Activated CD4-positive, alpha-beta T cell treated with anti-CD3 and anti-CD28 coated beads for 36 hours (primary cell): Measurements from ENCODE around the gene FRMD4A. TPM values are rescaled to one million over a fixed set of nuclear protein-coding genes. Genes with fewer than 3 reads are reported as not detected.

Experiments
- ATAC-seq: fragments of 200-7000 bp; cut with Tn5 transposase; one replicate; pipeline ENCODE4 v1.10.0; 2021; ENCODE audit warnings: mild to moderate bottlenecking, moderate library complexity
- CTCF ChIA-PET: fragments of 350-600 bp; sonication (Branson Sonifier 250); formaldehyde crosslinking; loops from one replicate; lab custom pipeline; 2021; ENCODE audit warnings: antibody characterized with exemption; lab: Charles Lee
- POLR2A ChIA-PET: fragments of 350-600 bp; sonication (Branson Sonifier 250); formaldehyde crosslinking; loops from one replicate; lab custom pipeline; 2021; ENCODE audit warnings: antibody characterized with exemption, inconsistent platforms; lab: Charles Lee
- DNase-seq: peaks from one replicate; pipeline ENCODE4 v3.0.0-alpha.2; 2020
- H3K27ac Mint-ChIP-seq: one replicate; pipeline ENCODE4 v1.8.0; 2021; ENCODE audit warnings: mixed read lengths
- H3K27me3 Mint-ChIP-seq: one replicate; pipeline ENCODE4 v1.8.0; 2021; ENCODE audit warnings: mixed read lengths
- H3K36me3 Mint-ChIP-seq: one replicate; pipeline ENCODE4 v1.8.0; 2021; ENCODE audit warnings: low read depth, mixed read lengths
- H3K4me1 Mint-ChIP-seq: one replicate; pipeline ENCODE4 v1.8.0; 2021; ENCODE audit warnings: mixed read lengths
- H3K4me3 Mint-ChIP-seq: one replicate; pipeline ENCODE4 v1.8.0; 2021; ENCODE audit warnings: mild to moderate bottlenecking, moderate library complexity, mixed read lengths
- H3K9me3 Mint-ChIP-seq: one replicate; pipeline ENCODE4 v1.8.0; 2021; ENCODE audit warnings: low read depth, mixed read lengths
- intact Hi-C, 2 experiments: fragments of 100-400 bp; cut with DNase I in 1 of 2; cut with micrococcal nuclease in 1 of 2; formaldehyde crosslinking; loops; one replicate each; pipeline versions ENCODE4 v1.14.2 to v1.15.1; 2022 to 2024; cut with DNase I, micrococcal nuclease
- total RNA-seq, 2 experiments: library from RNA; stranded (reverse); gene quantifications; one replicate each; pipeline ENCODE4 v1.2.3, GENCODE V29; 2021

Gene FRMD4A
- total RNA-seq, 2 experiments from 2014 or later: 0.85 to 1.3 TPM

GRCh38 chr10:14312014-14312413, 18.7 kb downstream of the FRMD4A start:
- DNase-seq: no peak
- Mint-ChIP-seq H3K36me3 (no peaks in the 10 kb centered on the region), H3K4me3 (no peak overlapping the region), H3K9me3 (no peaks in the 10 kb centered on the region), H3K27me3 (peaks cover 33% of the 10 kb centered on the region), H3K27ac (no peak overlapping the region), H3K4me1 (no peaks in the 10 kb centered on the region)
- ChIA-PET POLR2A (no interaction called here), CTCF (no interaction called here)
- intact Hi-C loops: no loop called here
- ATAC-seq: no peak

DNA sequence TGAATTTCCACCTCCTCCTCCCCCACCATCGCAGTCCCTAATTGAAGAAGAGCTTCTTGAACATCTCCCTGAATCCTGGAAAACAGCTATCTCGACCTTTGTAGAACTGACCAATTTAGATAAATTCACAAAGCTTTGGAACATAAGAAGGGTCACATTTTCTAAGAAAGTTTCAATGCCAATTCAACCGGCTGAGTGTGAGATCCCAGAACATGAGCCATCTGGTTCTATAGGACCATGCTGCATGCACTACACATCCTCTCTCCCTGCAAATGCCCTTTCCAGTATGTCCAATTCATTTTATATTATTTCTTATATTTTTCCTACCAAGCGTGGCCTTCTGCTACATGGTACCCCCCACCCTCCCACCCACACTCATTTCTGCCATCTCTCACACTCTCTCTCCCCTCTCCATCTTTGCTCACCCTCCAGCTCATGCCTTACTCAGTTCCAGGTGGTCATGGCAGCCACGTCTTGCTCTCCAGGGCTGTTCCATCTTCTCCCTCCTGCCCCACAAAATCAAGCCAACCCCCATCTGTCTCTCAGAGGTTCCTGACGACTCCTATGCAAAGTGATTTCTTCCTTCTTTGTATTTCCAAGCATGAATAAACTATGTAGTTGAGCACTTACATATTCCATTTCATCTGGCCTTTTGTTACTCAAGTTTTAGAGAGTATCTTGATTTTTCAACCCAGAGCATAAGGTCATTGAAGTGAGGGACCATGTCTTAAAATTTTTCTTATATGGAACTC, 19.3 kb downstream of the FRMD4A start:
- Mint-ChIP-seq H3K27ac (no peak overlapping the region), H3K27me3 (peaks cover 30% of the 10 kb centered on the region), H3K36me3 (no peaks in the 10 kb centered on the region), H3K9me3 (no peaks in the 10 kb centered on the region), H3K4me1 (no peaks in the 10 kb centered on the region), H3K4me3 (no peak overlapping the region)
- DNase-seq (no peak), ATAC-seq (no peak)
- intact Hi-C loops: no loop called here
- ChIA-PET POLR2A (no interaction called here), CTCF (interaction anchor here (1.0 kb wide), 1 partner anchor 111 kb away, joined by 3 read pairs; no protein-coding TSS in a partner anchor)

DNA sequence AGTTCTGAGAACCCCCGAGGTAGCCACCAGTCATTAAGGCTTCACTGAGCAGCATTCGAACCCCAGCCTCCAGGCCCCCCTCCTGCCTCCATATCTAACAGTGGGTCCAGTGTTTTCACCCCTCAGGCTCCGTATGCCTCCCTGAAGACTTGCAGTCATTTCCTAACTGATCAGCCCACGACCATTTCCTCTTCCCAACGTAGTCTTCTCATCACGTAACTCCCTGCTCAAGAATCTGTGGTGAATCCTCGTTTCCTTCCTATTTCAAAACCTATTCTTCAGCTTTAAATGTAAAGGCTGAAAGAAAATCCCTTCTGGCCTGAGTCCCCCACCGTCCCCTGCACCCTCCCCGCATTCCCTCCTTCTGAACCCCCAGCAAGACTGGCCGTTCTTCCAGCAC, 21.1 kb downstream of the FRMD4A start:
- H3K9me3 Mint-ChIP-seq: no peaks in the 10 kb centered on the region
- DNase-seq: no peak
- intact Hi-C loops: no loop called here
- ChIA-PET CTCF (interaction anchor here (0.6 kb wide), 3 partner anchors 368 to 1360 kb away, joined by 3 to 4 read pairs (median 3); no protein-coding TSS in a partner anchor), POLR2A (no interaction called here)
- H3K27ac Mint-ChIP-seq: no peak overlapping the region
- H3K4me1 Mint-ChIP-seq: no peaks in the 10 kb centered on the region
- H3K36me3 Mint-ChIP-seq: no peaks in the 10 kb centered on the region
- H3K4me3 Mint-ChIP-seq: no peak overlapping the region
- no peak for ATAC-seq
- peaks cover 23% of the 10 kb centered on the region for H3K27me3 Mint-ChIP-seq

- CTCF ChIA-PET: interaction anchor here (0.6 kb wide), 1 partner anchor 234 kb away, joined by 3 read pairs; no protein-coding TSS in a partner anchor
- Mint-ChIP-seq H3K4me1 (no peaks in the 10 kb centered on the region), H3K36me3 (no peaks in the 10 kb centered on the region), H3K9me3 (no peaks in the 10 kb centered on the region), H3K27me3 (peaks cover 22% of the 10 kb centered on the region), H3K27ac (no peak overlapping the region), H3K4me3 (no peak overlapping the region)
- intact Hi-C loops: no loop called here
- POLR2A ChIA-PET: no interaction called here
- ATAC-seq: no peak
- no peak for DNase-seq
Observed at GRCh38 chr10:14306190-14306589, 24.5 kb downstream of the FRMD4A start.

DNA sequence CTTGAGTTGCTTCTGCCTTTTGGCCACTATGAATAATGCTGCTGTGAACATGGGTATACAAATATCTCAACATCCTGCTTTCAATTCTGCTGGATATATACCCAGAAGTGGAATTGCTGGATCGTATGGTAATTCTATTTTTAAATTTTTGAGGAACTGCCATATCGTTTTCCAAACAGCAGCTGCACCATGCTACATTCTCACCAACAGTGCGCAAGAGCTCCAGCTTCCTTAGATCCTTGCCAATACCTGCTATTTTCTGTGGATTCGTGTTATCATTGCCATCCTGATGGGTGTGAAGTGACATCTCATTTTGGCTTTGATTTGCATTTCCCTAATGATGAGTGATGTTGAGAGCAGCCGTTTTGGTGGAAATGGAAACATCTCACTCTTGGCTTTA, 26.7 kb downstream of the FRMD4A start:
- intact Hi-C loops: no loop called here
- ATAC-seq (no peak), DNase-seq (no peak)
- CTCF ChIA-PET: no interaction called here
- POLR2A ChIA-PET: no interaction called here
- Mint-ChIP-seq H3K27me3 (peaks cover 17% of the 10 kb centered on the region), H3K36me3 (no peaks in the 10 kb centered on the region), H3K27ac (no peak overlapping the region), H3K4me3 (no peak overlapping the region), H3K9me3 (no peaks in the 10 kb centered on the region), H3K4me1 (no peaks in the 10 kb centered on the region)

DNA sequence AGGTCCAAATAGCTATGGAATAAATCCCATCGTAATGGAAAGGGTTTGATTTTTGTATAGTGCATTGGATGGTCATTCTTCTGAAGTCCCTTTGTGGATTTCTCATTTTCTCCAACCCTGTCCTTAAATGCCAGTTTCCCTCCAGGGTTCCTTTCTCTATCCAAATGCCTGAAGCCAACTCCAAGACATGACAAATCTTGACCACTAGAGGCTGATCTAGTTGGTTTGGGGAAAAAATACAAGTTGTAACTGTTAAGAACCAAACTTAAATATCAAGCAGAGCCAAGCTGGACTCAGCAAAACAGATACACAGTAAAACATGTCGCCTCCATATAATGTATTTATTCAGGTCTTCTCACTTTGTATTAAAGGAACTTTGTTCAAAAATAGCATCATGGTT, 28.7 kb downstream of the FRMD4A start:
- DNase-seq: no peak

DNA sequence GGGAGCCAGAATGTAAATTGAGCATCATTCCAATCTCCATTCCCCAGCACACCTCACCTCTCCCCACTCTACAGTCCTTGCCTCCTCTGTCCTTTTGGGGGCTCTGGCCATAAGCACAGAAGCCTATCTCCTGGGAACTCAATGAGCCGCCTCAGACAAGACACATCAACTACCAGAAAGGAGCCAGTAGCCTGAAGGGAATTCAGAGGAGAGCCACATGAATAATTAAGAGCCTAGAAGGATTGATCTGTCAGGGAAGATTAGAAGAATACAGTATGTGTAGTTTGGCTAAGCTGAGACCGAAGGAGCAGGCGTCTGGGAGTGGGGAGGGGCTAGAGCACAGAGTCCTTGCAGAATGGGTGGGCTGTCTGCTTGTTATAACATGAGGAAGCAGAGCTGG, 31.2 kb downstream of the FRMD4A start:
- Mint-ChIP-seq H3K27me3 (peaks cover 17% of the 10 kb centered on the region), H3K36me3 (no peaks in the 10 kb centered on the region), H3K9me3 (no peaks in the 10 kb centered on the region), H3K4me3 (no peak overlapping the region), H3K27ac (no peak overlapping the region), H3K4me1 (no peaks in the 10 kb centered on the region)
- intact Hi-C loops: no loop called here
- no peak for ATAC-seq
- DNase-seq: no peak
- CTCF ChIA-PET: no interaction called here
- POLR2A ChIA-PET: interaction anchor here (0.5 kb wide), 1 partner anchor 760 kb away, joined by 13 read pairs; no protein-coding TSS in a partner anchor

More for the DNA sequence above, 28.7 kb downstream of the FRMD4A start:
- H3K9me3 Mint-ChIP-seq: no peaks in the 10 kb centered on the region
- H3K27ac Mint-ChIP-seq: no peak overlapping the region
- H3K4me3 Mint-ChIP-seq: no peak overlapping the region
- ChIA-PET CTCF (interaction anchor here (0.7 to 1.2 kb wide), 5 partner anchors 24 to 540 kb away, joined by 3 read pairs; no protein-coding TSS in a partner anchor), POLR2A (no interaction called here)
- no peaks in the 10 kb centered on the region for H3K36me3 Mint-ChIP-seq
- ATAC-seq: no peak
- intact Hi-C loops: no loop called here
- H3K4me1 Mint-ChIP-seq: no peaks in the 10 kb centered on the region
- H3K27me3 Mint-ChIP-seq: peaks cover 17% of the 10 kb centered on the region

DNA sequence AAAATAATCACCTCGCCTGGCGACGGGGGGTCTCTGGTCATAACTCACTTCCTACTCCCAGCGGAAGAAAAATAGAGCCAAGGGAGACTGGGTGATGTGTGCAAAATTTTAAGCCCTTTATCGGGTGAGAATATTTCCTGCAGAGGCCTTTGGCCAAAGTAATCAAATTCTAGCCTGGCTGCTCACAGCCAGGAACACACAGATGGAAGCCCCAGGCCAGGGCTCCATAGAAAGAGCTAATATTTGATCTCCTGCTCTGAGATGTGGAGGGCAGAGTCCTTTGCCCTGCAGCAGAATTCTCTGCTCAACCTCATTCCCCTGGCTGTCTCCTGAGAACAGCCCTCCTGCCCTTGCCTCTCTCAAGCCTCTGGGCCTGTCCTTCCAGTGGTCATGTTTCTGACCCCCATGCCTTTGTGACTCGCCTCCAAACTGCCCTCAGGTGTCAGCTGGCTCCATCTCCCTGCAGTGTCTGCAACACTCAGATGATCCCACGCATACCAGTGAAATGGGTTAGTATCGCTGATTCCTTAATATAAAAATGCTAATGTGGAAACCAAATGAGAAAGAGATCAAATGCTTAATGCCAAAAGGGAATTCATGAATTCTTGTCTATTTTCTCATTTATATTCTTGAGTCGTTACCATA, 34.5 kb downstream of the FRMD4A start:
- no peaks in the 10 kb centered on the region for H3K4me1 Mint-ChIP-seq
- no peaks in the 10 kb centered on the region for H3K36me3 Mint-ChIP-seq
- H3K4me3 Mint-ChIP-seq: no peak overlapping the region
- H3K27ac Mint-ChIP-seq: no peak overlapping the region
- intact Hi-C loops: no loop called here
- peaks cover 7% of the 10 kb centered on the region for H3K27me3 Mint-ChIP-seq
- POLR2A ChIA-PET: no interaction called here
- H3K9me3 Mint-ChIP-seq: peaks cover 11% of the 10 kb centered on the region
- CTCF ChIA-PET: interaction anchor here (0.6 to 1.3 kb wide), 5 partner anchors 30 to 597 kb away, joined by 3 read pairs; no protein-coding TSS in a partner anchor
- DNase-seq: no peak
- ATAC-seq: no peak

GRCh38 chr10:14294347-14295059, 36.2 kb downstream of the FRMD4A start:
- H3K27ac Mint-ChIP-seq: no peak overlapping the region
- POLR2A ChIA-PET: no interaction called here

DNA sequence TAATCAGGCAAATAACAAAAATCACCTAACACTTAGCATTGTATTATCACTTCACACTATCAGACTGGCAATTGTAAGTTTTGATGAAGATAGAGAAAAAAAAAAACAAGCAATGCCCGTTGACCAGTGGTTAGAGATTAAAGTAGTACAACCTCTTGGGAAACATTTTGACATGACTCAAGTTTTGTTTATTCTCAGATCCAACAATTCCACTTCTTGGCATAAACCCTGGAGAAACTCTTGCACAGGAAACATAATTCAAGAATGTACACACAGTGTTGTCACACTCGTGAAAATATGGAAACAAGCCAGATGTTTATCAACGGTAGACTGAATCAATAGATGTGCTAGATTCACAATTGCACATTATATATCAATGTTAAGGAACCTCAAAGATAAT, 37.2 kb downstream of the FRMD4A start:
- no peaks in the 10 kb centered on the region for H3K4me1 Mint-ChIP-seq
- H3K4me3 Mint-ChIP-seq: no peak overlapping the region
- H3K9me3 Mint-ChIP-seq: peaks cover 14% of the 10 kb centered on the region
- H3K36me3 Mint-ChIP-seq: no peaks in the 10 kb centered on the region
- intact Hi-C loops: no loop called here
- H3K27me3 Mint-ChIP-seq: peaks cover 7% of the 10 kb centered on the region
- ATAC-seq: no peak
- H3K27ac Mint-ChIP-seq: no peak overlapping the region
- CTCF ChIA-PET: no interaction called here
- DNase-seq: no peak
- POLR2A ChIA-PET: no interaction called here

More at GRCh38 chr10:14294347-14295059, 36.2 kb downstream of the FRMD4A start:
- no peaks in the 10 kb centered on the region for H3K4me1 Mint-ChIP-seq
- no peak for ATAC-seq
- H3K27me3 Mint-ChIP-seq: peaks cover 7% of the 10 kb centered on the region
- DNase-seq: no peak
- no peak overlapping the region for H3K4me3 Mint-ChIP-seq
- CTCF ChIA-PET: interaction anchor here (0.7 to 1.3 kb wide), 2 partner anchors 31 to 178 kb away, joined by 3 read pairs; no protein-coding TSS in a partner anchor
- H3K9me3 Mint-ChIP-seq: peaks cover 14% of the 10 kb centered on the region
- no peaks in the 10 kb centered on the region for H3K36me3 Mint-ChIP-seq
- intact Hi-C loops: no loop called here

- Mint-ChIP-seq H3K36me3 (no peaks in the 10 kb centered on the region), H3K27ac (no peak overlapping the region), H3K9me3 (peaks cover 14% of the 10 kb centered on the region), H3K4me1 (no peaks in the 10 kb centered on the region), H3K4me3 (no peak overlapping the region), H3K27me3 (peaks cover 20% of the 10 kb centered on the region)
- DNase-seq: no peak
- POLR2A ChIA-PET: no interaction called here
- intact Hi-C loops: no loop called here
- ATAC-seq: no peak
- CTCF ChIA-PET: interaction anchor here (1.1 kb wide), 1 partner anchor 67 kb away, joined by 3 read pairs; no protein-coding TSS in a partner anchor
Observed at GRCh38 chr10:14291296-14291695, 39.4 kb downstream of the FRMD4A start.
